Measurements from ENCODE around the gene PHACTR3. TPM values are rescaled to one million over a fixed set of nuclear protein-coding genes. Genes with fewer than 3 reads are reported as not detected.

Gene PHACTR3
- total RNA-seq, 1 donor from 2014 or later: 1.1 TPM

DNA sequence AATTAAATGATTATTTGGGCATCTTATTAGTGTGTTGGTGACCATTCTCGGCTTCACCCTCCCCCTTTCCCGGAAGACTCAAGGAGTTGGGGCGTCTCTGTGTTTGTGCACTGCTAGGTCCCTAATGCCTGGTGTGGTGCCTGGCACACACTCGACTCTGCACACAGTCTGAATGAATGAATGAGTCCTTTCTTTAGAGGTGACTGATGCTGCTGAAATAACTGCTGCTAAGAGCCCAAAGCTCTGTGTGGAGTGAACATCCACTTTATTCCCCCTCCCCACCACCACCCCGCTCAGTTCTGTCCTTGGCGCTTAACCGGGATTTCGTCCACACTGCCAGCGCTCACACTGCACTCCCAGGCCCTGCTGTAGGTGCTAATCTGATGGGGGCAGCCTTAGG is 1.2 kb upstream of the PHACTR3 start:
- TF ChIP-seq, protein P1, sequence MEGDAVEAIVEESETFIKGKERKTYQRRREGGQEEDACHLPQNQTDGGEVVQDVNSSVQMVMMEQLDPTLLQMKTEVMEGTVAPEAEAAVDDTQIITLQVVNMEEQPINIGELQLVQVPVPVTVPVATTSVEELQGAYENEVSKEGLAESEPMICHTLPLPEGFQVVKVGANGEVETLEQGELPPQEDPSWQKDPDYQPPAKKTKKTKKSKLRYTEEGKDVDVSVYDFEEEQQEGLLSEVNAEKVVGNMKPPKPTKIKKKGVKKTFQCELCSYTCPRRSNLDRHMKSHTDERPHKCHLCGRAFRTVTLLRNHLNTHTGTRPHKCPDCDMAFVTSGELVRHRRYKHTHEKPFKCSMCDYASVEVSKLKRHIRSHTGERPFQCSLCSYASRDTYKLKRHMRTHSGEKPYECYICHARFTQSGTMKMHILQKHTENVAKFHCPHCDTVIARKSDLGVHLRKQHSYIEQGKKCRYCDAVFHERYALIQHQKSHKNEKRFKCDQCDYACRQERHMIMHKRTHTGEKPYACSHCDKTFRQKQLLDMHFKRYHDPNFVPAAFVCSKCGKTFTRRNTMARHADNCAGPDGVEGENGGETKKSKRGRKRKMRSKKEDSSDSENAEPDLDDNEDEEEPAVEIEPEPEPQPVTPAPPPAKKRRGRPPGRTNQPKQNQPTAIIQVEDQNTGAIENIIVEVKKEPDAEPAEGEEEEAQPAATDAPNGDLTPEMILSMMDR (IDR thresholded peaks at IDR 0.05; ENCODE audit: unreplicated experiment): no peak
- no peak overlapping the region for H3K4me3 Mint-ChIP-seq (ENCODE audit: low read depth)
- DNase-seq (ENCODE audit: low spot score, unreplicated experiment): no peak
- no peaks in the 10 kb centered on the region for H3K9me3 Mint-ChIP-seq (ENCODE audit: low read depth)
- no peaks in the 10 kb centered on the region for H3K36me3 Mint-ChIP-seq (ENCODE audit: insufficient read depth)
- peaks cover 66% of the 10 kb centered on the region for H3K27me3 Mint-ChIP-seq
- peaks cover 14% of the 10 kb centered on the region for H3K4me1 Mint-ChIP-seq (ENCODE audit: low read depth)
- no peak overlapping the region for H3K27ac Mint-ChIP-seq

DNA sequence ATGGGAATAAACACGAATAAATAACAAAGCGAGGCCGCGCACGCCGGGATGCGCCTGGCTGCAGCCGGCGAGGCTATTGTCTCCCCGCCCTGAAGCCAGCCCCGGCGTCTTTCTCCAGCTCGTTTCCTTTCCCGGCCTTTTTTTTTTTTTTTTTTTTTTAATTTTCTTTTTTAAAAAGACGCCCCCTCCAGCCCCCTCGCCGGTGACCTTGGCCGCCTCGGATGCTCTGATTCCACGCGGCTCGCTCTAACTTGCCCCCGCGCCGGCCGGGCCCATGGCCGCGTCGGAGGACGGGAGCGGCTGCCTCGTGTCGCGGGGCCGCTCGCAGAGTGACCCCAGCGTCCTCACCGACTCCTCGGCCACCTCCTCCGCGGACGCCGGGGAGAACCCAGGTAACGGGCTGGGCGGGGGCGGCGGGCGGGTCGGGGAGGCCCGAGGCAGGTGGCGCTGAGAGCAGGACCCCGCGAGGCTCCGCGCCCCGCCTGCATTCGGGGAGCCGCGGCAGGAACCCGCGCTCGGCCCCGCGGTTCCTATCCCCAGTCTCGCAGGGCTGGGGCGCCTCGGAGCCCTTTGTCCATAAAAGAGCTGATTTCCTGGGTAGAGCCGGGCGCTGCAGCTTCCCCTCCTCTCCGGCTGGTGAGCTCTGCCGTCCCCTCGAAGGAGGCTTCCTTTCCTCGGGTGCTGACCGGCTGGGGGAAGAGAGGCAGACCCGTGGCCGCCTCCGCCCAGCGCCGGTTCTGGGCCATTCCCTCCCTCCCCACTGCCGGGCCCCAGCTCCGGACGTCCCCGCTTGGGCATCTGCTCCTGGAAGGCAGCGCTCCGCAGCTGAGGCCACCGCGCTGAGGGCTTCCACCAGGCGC is 631 bp downstream of the PHACTR3 start:
- TF ChIP-seq, protein P1 (IDR thresholded peaks at IDR 0.05; ENCODE audit: unreplicated experiment): no peak
- Mint-ChIP-seq H3K36me3 (ENCODE audit: insufficient read depth) (no peaks in the 10 kb centered on the region), H3K9me3 (ENCODE audit: low read depth) (no peaks in the 10 kb centered on the region), H3K27ac (peak overlapping the region; percentile 89), H3K4me1 (ENCODE audit: low read depth) (peaks cover 14% of the 10 kb centered on the region), H3K4me3 (ENCODE audit: low read depth) (peak overlapping the region; percentile 68), H3K27me3 (peaks cover 56% of the 10 kb centered on the region)
- peak; percentile 50 for DNase-seq (ENCODE audit: low spot score, unreplicated experiment)

DNA sequence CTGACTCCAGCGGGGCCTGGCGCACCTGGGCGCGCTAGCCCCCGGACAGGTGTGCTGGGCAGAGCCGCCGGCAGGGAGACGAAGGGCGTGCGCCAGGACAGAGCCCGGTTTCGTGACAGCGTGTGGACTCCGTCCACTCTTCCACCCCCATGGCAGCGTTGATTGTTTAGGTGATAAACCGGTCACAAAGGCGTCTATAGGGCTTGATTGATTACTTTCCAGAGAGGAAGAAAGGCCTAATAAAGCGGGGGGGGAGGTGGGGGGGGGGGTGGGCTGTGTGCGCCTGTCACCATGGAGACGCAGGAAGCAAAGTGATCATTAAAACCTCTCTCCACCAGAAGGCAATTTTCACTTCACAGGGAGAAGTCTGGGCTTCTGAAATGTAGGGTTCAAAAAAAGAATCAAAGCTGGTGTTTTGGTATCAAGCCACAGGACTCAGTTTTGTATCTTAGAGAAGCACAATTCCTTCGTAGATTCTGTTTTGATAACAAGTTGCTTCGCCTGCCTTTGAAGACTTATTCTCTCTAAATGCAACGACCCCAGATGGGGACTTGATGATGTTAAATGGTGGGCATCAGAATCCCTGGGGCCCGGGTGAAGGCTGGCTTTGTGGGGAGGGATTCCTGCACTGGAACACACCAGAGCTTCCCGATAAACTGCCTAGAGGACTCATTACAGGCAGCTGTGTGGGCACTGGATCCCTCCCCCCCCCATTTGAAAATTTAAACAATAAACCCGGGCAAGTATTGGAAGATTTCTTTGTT is 1.4 kb downstream of the PHACTR3 start:
- TF ChIP-seq, protein P1 (IDR thresholded peaks at IDR 0.05; ENCODE audit: unreplicated experiment): no peak
- Mint-ChIP-seq H3K9me3 (ENCODE audit: low read depth) (no peaks in the 10 kb centered on the region), H3K27me3 (peaks cover 51% of the 10 kb centered on the region), H3K4me3 (ENCODE audit: low read depth) (peak overlapping the region; percentile 68), H3K27ac (peak overlapping the region; percentile 89), H3K36me3 (ENCODE audit: insufficient read depth) (no peaks in the 10 kb centered on the region), H3K4me1 (ENCODE audit: low read depth) (peaks cover 14% of the 10 kb centered on the region)
- no peak for DNase-seq (ENCODE audit: low spot score, unreplicated experiment)

DNA sequence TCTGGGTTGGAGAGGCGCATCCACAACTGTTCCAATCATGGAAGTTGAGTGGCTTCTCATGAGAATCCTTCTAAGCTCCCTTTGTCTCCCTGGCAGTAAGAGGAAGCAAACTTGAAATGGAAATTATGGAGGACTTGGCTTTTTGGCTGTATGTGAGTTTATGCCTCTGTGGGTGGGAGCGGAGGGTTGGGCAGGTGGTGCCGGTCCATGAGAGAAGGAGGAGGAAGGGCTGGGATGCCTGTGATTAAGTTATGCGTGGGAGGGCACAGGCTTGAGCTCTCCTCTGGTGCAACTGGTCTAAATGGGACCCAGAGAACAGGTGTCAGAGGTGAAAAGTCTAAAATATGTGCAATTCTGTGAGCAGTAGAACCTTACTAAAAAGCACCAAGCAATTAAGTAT is 2.2 kb downstream of the PHACTR3 start:
- DNase-seq (ENCODE audit: low spot score, unreplicated experiment): no peak
- H3K4me3 Mint-ChIP-seq (ENCODE audit: low read depth): peak overlapping the region; percentile 55
- H3K4me1 Mint-ChIP-seq (ENCODE audit: low read depth): peaks cover 14% of the 10 kb centered on the region
- H3K27ac Mint-ChIP-seq: peak overlapping the region; percentile 63
- H3K27me3 Mint-ChIP-seq: peaks cover 48% of the 10 kb centered on the region
- TF ChIP-seq, protein P1 (IDR thresholded peaks at IDR 0.05; ENCODE audit: unreplicated experiment): no peak
- no peaks in the 10 kb centered on the region for H3K36me3 Mint-ChIP-seq (ENCODE audit: insufficient read depth)
- no peaks in the 10 kb centered on the region for H3K9me3 Mint-ChIP-seq (ENCODE audit: low read depth)

DNA sequence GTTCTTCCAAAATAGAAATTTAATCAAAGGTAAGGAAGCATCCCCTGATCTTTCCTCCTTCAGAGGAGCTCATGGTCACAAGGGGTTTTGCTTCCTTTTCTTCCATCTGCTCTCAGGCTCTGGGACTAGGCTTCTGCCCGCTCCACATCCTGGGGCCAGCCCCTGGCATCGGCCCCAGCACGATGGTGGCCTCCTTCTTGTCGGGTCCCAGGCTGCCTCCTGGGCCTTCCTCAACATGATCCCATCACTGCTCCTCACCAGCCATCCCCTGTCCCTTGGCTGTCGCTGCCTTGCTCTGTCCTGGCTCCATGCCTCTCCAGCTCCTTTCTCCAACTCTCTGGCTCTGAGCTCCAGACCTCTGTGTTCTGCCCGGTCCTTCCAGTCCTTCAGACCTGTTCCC is 4.1 kb downstream of the PHACTR3 start:
- Mint-ChIP-seq H3K27me3 (peaks cover 31% of the 10 kb centered on the region), H3K4me1 (ENCODE audit: low read depth) (peaks cover 14% of the 10 kb centered on the region), H3K27ac (no peak overlapping the region), H3K9me3 (ENCODE audit: low read depth) (no peaks in the 10 kb centered on the region), H3K36me3 (ENCODE audit: insufficient read depth) (no peaks in the 10 kb centered on the region), H3K4me3 (ENCODE audit: low read depth) (no peak overlapping the region)
- TF ChIP-seq, protein P1 (IDR thresholded peaks at IDR 0.05; ENCODE audit: unreplicated experiment): no peak
- DNase-seq (ENCODE audit: low spot score, unreplicated experiment): no peak

All from progenitor cell of endocrine pancreas (in vitro differentiated cells).